ENCODE measurements around the gene VWA3B.

Gene VWA3B

DNA sequence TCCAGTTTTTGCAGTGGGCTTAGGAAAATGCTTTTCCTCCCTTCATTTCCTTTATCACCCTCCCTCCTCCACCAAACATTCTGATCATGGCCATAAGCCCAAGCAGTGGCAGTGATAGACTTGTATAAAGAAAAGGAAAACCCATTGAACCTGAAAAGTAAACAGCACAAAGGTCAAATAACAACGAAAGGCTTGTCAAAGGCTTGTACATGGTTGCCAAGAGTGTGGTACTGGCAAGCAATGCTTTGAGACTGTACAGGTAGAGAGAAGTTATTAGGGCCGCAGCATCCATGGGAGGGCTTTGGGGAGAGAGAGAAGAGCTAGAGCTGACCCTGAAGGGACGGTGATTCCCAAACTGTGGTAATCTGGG lies 2.1 kb upstream of the VWA3B start:
- no peaks in the 10 kb centered on the region for H3K9me3 ChIP-seq (ENCODE audit: control insufficient read depth, low read length)
- H3K27me3 ChIP-seq (ENCODE audit: control insufficient read depth, insufficient read depth, low read length) = no peaks in the 10 kb centered on the region
- H3K4me2 ChIP-seq (ENCODE audit: low read length) = no peak overlapping the region
- no peaks in the 10 kb centered on the region for H3K4me1 ChIP-seq
- TF ChIP-seq CTCF (IDR thresholded peaks at IDR 0.05) = no peak
- H3K79me2 ChIP-seq = no peaks in the 10 kb centered on the region
- H3K4me3 ChIP-seq (ENCODE audit: low read depth, low read length) = no peak overlapping the region
- no peak overlapping the region for H3K27ac ChIP-seq
- H3K36me3 ChIP-seq (ENCODE audit: control insufficient read depth, insufficient read depth, low read length) = no peaks in the 10 kb centered on the region
- no peak overlapping the region for H2AFZ ChIP-seq
- H3K9ac ChIP-seq = no peak overlapping the region

GRCh38 chr2:98085649-98086048 lies 1.3 kb upstream of the VWA3B start:
- no peaks in the 10 kb centered on the region for H3K9me3 ChIP-seq (ENCODE audit: control insufficient read depth, low read length)
- no peaks in the 10 kb centered on the region for H3K36me3 ChIP-seq (ENCODE audit: control insufficient read depth, insufficient read depth, low read length)
- no peaks in the 10 kb centered on the region for H3K79me2 ChIP-seq
- no peaks in the 10 kb centered on the region for H3K4me1 ChIP-seq
- no peak for TF ChIP-seq CTCF (IDR thresholded peaks at IDR 0.05)
- no peak overlapping the region for H3K27ac ChIP-seq
- no peak overlapping the region for H3K4me3 ChIP-seq (ENCODE audit: low read depth, low read length)
- no peak overlapping the region for H3K4me2 ChIP-seq (ENCODE audit: low read length)
- no peaks in the 10 kb centered on the region for H3K27me3 ChIP-seq (ENCODE audit: control insufficient read depth, insufficient read depth, low read length)
- no peak overlapping the region for H3K9ac ChIP-seq
- no peak overlapping the region for H2AFZ ChIP-seq

DNA sequence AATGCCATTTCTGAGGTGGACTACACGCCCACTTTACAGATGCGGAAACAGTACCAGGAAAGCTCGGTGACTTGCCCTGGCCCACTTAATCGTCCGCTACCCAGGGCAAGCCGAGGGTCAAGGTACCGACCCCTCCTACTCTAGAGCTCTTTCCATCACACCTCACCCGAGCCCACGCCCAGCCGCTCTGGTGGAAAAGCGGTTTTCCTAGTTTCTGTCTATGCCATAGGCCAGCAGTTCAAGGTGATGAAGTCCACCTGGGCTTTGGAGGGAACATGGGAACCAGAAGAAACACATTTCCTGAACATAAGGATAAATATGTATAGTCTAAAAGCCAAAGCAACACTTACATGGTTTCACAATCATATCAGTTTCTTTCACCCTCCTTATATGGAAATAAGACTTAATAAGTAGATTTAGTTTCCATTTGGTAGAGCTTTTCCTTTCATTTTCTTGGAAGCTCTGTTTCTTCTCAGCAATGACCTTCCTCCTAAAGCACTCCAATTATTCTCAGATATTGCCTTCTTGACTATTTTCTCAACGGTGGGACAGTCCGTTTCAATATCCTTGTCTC lies 567 bp downstream of the VWA3B start:
- TF ChIP-seq CTCF (IDR thresholded peaks at IDR 0.05) = no peak
- Histone ChIP-seq H3K4me2 (ENCODE audit: low read length) (peak overlapping the region; percentile 54), H3K9me3 (ENCODE audit: control insufficient read depth, low read length) (no peaks in the 10 kb centered on the region), H3K4me1 (no peaks in the 10 kb centered on the region), H3K27ac (no peak overlapping the region), H2AFZ (peak overlapping the region; percentile 32), H3K27me3 (ENCODE audit: control insufficient read depth, insufficient read depth, low read length) (no peaks in the 10 kb centered on the region), H3K9ac (no peak overlapping the region), H3K4me3 (ENCODE audit: low read depth, low read length) (peak overlapping the region; percentile 13), H3K36me3 (ENCODE audit: control insufficient read depth, insufficient read depth, low read length) (no peaks in the 10 kb centered on the region), H3K79me2 (no peaks in the 10 kb centered on the region)

- H3K27ac ChIP-seq = no peak overlapping the region
- no peaks in the 10 kb centered on the region for H3K4me1 ChIP-seq
- H3K79me2 ChIP-seq = no peaks in the 10 kb centered on the region
- H3K9ac ChIP-seq = no peak overlapping the region
- H3K9me3 ChIP-seq (ENCODE audit: control insufficient read depth, low read length) = no peaks in the 10 kb centered on the region
- no peak overlapping the region for H2AFZ ChIP-seq
- no peak for TF ChIP-seq CTCF (IDR thresholded peaks at IDR 0.05)
- no peaks in the 10 kb centered on the region for H3K36me3 ChIP-seq (ENCODE audit: control insufficient read depth, insufficient read depth, low read length)
- H3K27me3 ChIP-seq (ENCODE audit: control insufficient read depth, insufficient read depth, low read length) = no peaks in the 10 kb centered on the region
- H3K4me3 ChIP-seq (ENCODE audit: low read depth, low read length) = no peak overlapping the region
- no peak overlapping the region for H3K4me2 ChIP-seq (ENCODE audit: low read length)
These were observed 1.3 kb downstream of the VWA3B start for GRCh38 chr2:98088261-98088660.

- H3K4me1 ChIP-seq = no peaks in the 10 kb centered on the region
- no peak overlapping the region for H3K27ac ChIP-seq
- no peaks in the 10 kb centered on the region for H3K27me3 ChIP-seq (ENCODE audit: control insufficient read depth, insufficient read depth, low read length)
- no peak overlapping the region for H3K4me3 ChIP-seq (ENCODE audit: low read depth, low read length)
- no peak for TF ChIP-seq CTCF (IDR thresholded peaks at IDR 0.05)
- H3K4me2 ChIP-seq (ENCODE audit: low read length) = no peak overlapping the region
- H3K36me3 ChIP-seq (ENCODE audit: control insufficient read depth, insufficient read depth, low read length) = no peaks in the 10 kb centered on the region
- H2AFZ ChIP-seq = no peak overlapping the region
- H3K9me3 ChIP-seq (ENCODE audit: control insufficient read depth, low read length) = no peaks in the 10 kb centered on the region
- no peaks in the 10 kb centered on the region for H3K79me2 ChIP-seq
- H3K9ac ChIP-seq = no peak overlapping the region
These were observed 3.0 kb downstream of the VWA3B start for GRCh38 chr2:98089941-98090340.

Measured in parathyroid adenoma (tissue), 2 donors.